HG02981 (cell line): ENCODE data around the gene EYS.
A peak's percentile ranks its signal among the peaks of the same experiment; 100 is the strongest.
"Not testable (repeated sequence)": the region's sequence is repeated elsewhere in the genome, so short reads cannot be mapped to it uniquely, and the experiment has no call there.

ENCODE experiments used
- ATAC-seq: cut with Tn5 transposase; IDR thresholded peaks from one replicate; pipeline ENCODE4 v1.9.1; 2021; ENCODE audit warnings: mild to moderate bottlenecking, moderate library complexity; ENCODE audit not compliant: unreplicated experiment

Gene EYS

DNA sequence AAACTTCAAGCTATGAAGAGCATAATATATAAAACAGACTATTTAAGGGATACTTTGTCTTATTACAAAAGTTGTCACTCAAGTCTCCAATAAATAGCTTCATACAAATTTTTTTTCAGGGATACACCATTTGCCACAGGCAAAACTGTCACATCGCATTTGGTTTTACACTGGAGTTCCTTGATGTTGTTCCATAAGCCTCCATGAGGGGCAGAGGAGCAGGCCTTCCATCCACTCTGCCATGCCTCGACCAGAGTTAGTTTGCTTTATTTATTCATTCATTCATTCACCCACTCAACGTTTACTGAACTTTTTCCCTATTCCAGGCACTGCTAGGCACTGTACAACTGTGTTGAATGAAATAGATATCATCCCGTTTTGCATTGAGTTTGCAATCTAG lies 1824.8 kb downstream of the EYS start:
- no peak for ATAC-seq

GRCh38 chr6:63881791-63882190 lies 1825.2 kb downstream of the EYS start:
- no peak for ATAC-seq

DNA sequence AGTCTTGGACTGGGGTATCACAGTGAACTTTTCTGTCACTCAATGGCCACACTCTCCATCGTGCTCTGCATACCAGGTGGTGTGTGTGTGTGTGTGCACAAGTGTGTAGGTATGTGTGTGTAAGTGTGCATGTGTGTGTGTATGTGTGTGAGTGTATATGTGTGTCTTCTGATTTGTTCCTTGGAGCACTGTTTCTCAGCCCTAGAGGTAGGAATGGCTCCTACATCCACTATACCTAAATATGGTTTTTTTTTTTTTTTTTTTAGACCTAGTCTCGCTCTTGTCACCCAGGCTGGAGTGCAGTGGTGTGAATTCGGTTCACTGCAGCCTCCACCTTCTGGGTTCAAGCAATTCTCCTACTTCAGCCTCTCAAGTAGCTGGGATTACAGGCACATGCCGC lies 1834.8 kb downstream of the EYS start:
- ATAC-seq, result no peak

- no peak for ATAC-seq
Measured at GRCh38 chr6:63868351-63868750, 1838.7 kb downstream of the EYS start.

GRCh38 chr6:63864671-63865318 lies 1842.2 kb downstream of the EYS start:
- no peak for ATAC-seq

GRCh38 chr6:63864061-63864460 lies 1843.0 kb downstream of the EYS start:
- no peak for ATAC-seq

- ATAC-seq, result no peak
Measured at GRCh38 chr6:63862486-63863198, 1844.4 kb downstream of the EYS start.

GRCh38 chr6:63859528-63859927 lies 1847.5 kb downstream of the EYS start:
- no peak for ATAC-seq

- ATAC-seq, result no peak
Measured at GRCh38 chr6:63858691-63859090, 1848.3 kb downstream of the EYS start.

GRCh38 chr6:63856271-63856670 lies 1850.8 kb downstream of the EYS start:
- ATAC-seq, result no peak

GRCh38 chr6:63844287-63844686 lies 1862.7 kb downstream of the EYS start:
- ATAC-seq, result no peak

DNA sequence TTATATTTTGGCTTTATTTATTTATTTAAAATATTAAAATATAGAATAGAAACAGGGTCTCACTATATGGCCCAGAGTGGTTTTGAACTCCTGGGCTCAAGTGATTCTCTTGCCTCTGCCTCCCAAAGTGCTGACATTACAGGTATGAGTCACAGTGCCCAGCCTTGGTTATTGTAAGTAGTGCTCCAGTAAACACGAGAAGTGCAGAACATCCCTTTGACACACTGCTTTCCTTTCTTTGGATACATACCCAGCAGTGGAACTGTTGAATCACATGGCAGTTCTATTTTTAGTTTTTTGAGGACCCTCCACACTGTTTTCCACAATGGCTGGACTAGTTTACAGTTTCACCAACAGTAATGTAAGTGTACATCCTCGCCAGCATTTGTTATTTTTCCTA lies 1867.5 kb downstream of the EYS start:
- no peak for ATAC-seq

DNA sequence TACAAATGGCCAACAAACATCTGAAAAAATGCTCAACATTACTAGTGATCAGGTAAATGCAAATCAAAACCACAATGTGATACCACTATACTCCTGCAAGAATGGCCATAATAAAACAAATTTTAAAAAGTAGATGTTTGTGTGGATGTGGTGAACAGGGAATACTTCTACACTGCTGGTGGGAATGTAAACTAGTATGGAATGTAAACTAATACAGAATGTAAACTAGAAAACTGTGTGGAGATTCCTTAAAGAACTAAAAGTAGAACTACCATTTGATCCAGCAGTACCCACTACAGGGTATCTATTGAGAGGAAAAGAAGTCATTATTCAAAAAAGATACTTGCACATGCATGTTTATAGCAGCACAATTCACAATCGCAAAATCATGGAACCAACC lies 1878.3 kb downstream of the EYS start:
- ATAC-seq, result not testable (repeated sequence)

GRCh38 chr6:63824722-63825121 lies 1882.3 kb downstream of the EYS start:
- no peak for ATAC-seq

- no peak for ATAC-seq
Measured at GRCh38 chr6:63821442-63821841, 1885.6 kb downstream of the EYS start.

DNA sequence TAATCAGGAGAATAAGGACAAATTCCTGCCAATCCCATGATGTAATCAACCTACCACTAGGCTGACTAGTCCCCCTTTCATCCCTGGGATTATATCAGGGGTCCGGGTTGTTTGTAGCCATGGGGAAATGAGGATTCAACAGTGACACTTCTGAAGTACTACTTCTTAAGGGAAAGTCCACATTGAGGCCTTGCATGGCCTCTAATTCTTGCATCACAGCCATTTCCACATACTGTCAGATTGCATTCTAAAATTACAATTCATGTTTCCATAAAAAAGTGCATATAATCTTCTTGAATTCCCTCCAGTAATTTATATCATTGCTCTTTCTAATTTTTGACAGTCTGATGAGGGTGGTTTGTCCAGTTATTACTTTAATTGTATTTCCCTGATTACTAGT lies 1887.2 kb downstream of the EYS start:
- no peak for ATAC-seq

GRCh38 chr6:63817492-63818050 lies 1889.5 kb downstream of the EYS start:
- ATAC-seq, result no peak

DNA sequence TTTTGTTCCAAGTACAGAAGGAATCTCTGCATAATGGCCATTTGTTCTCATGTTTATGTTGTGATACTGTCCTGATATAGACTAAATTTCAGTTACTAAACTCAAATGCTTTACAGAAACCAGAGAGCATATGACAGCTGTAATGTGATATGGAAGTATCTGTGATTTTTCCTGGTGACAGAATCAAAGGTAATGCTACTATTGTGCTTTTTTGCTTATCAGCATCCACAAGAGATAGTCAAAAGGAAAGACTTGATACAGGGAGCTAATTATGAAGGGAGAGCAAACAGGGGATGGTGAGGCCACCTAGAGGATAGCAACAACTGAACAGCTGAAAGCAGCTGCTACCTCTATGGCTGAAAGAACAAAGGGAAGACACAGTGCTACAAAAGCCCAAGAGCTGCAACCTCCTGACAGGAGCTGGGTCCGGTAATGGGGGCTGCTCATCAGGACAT lies 1890.0 kb downstream of the EYS start:
- peak; percentile 46 for ATAC-seq

- no peak for ATAC-seq
Measured at GRCh38 chr6:63816401-63816981, 1890.5 kb downstream of the EYS start.

DNA sequence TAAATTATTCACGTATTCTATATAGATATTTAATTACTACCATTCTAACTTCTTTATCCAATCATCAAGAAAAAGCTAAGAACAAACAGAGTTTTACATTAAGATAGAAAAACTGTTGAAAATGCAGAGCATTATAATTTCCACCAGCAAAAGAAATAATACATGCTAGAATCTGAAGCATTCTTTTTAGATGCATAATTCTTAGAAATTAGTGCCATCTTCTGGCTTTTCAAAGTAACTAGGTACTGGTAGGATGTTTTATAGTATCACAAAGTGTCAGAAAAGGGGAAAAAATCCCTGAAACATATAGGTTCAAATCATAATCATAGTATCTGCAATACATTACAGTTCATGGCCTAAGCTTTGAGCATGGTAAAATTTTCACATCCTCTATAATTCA lies 1892.6 kb downstream of the EYS start:
- ATAC-seq, result no peak

DNA sequence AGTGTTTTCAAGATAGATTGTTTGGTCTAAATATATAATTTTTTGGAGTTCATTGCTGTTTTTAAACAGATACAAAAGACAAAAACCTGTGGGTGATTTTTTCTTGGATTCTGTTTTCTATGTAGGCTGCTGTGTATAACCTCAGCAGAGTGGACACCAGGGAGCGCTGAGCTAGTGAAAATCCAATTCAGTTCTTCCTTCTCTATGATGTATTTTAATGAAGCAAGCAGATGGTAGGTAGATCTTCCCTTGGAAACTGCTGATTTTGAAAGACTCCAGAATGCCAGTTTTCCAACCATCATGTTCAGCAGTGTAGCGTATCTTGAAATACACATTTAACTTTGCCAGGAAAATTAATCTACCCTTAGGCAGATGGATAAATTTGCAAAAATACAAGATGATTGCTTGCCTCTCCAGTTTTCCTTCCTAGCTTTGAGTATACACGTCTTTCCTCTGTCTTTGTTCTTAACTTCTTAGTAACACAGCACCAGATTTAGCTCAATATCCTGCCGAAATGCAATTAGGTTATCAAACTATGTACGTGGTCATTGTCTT lies 1893.4 kb downstream of the EYS start:
- ATAC-seq, result no peak

GRCh38 chr6:63808576-63808975 lies 1898.5 kb downstream of the EYS start:
- no peak for ATAC-seq
